Hematopoietic multipotent progenitor cell treated with erythropoietin and hydrocortisone succinate and interleukin-3 and kit ligand, for 6 days (in vitro differentiated cells): ENCODE measurements around the gene ADRA1B.
A peak's percentile ranks its signal among the peaks of the same experiment; 100 is the strongest.
"Not testable (repeated sequence)": the region's sequence is repeated elsewhere in the genome, so short reads cannot be mapped to it uniquely, and the experiment has no call there.

ENCODE experiments used
- DNase-seq: peaks from one replicate; pipeline ENCODE4 v3.0.0-alpha.2; 2015

Gene ADRA1B

GRCh38 chr5:159971931-159972461, 55.7 kb downstream of the ADRA1B start:
- DNase-seq = no peak

- DNase-seq = no peak
Measured at GRCh38 chr5:159972538-159973362, 56.5 kb downstream of the ADRA1B start.

- DNase-seq = no peak
Measured at GRCh38 chr5:159975462-159976019, 59.3 kb downstream of the ADRA1B start.

GRCh38 chr5:159976921-159977320, 60.6 kb downstream of the ADRA1B start:
- no peak for DNase-seq

GRCh38 chr5:159978358-159978757, 62.1 kb downstream of the ADRA1B start:
- DNase-seq = no peak

- no peak for DNase-seq
Measured at GRCh38 chr5:159982421-159983173, 66.3 kb downstream of the ADRA1B start.

- peak; percentile 79 for DNase-seq
Measured at GRCh38 chr5:159987031-159987674, 70.9 kb downstream of the ADRA1B start.

GRCh38 chr5:159990506-159990905, 74.2 kb downstream of the ADRA1B start:
- no peak for DNase-seq

- DNase-seq = no peak
Measured at GRCh38 chr5:159992566-159992965, 76.3 kb downstream of the ADRA1B start.

GRCh38 chr5:159993194-159993593, 76.9 kb downstream of the ADRA1B start:
- no peak for DNase-seq

- no peak for DNase-seq
Measured at GRCh38 chr5:159995907-159996306, 79.6 kb downstream of the ADRA1B start.

- no peak for DNase-seq
Measured at GRCh38 chr5:160001457-160001856, 85.2 kb downstream of the ADRA1B start.

- no peak for DNase-seq
Measured at GRCh38 chr5:160007514-160007913, 91.2 kb downstream of the ADRA1B start.

- DNase-seq = not testable (repeated sequence)
Measured at GRCh38 chr5:160008529-160008876, 92.2 kb downstream of the ADRA1B start.

GRCh38 chr5:160008877-160009590, 92.8 kb downstream of the ADRA1B start, which contains the start of gene TTC1:
TTC1 (plus strand) TSS chr5:160009139; CDS start chr5:160010529, 1,390 bp downstream.
- peak; percentile 100 for DNase-seq

- no peak for DNase-seq
Measured at GRCh38 chr5:160009591-160009989, 93.3 kb downstream of the ADRA1B start.

- DNase-seq = peak; percentile 11
Measured at GRCh38 chr5:160011471-160011870, 95.2 kb downstream of the ADRA1B start.

GRCh38 chr5:160014197-160014596, 97.9 kb downstream of the ADRA1B start:
- not testable (repeated sequence) for DNase-seq

GRCh38 chr5:160018945-160019625, 102.8 kb downstream of the ADRA1B start:
- no peak for DNase-seq

GRCh38 chr5:160020266-160020770, 104.0 kb downstream of the ADRA1B start:
- DNase-seq = no peak

GRCh38 chr5:160020964-160021363, 104.7 kb downstream of the ADRA1B start:
- DNase-seq = no peak
